ENCODE measurements around the gene CELA2B. TPM values are rescaled to one million over a fixed set of nuclear protein-coding genes. Genes with fewer than 3 reads are reported as not detected.

CELA2B gene
- total RNA-seq, 1 experiment from 2014 or later, result not detected

GRCh38 chr1:15430787-15431570, 44.9 kb upstream of the CELA2B start:
- TF ChIP-seq CTCF (conservative IDR thresholded peaks at IDR 0.05) (peak; percentile 94), EZH2 (IDR thresholded peaks at IDR 0.05; ENCODE audit: low read depth) (no peak)
- H2AFZ ChIP-seq, result no peak overlapping the region
- no peaks in the 10 kb centered on the region for H3K79me2 ChIP-seq (ENCODE audit: low read depth)
- intact Hi-C loops (cut with micrococcal nuclease; ENCODE audit: unreplicated experiment), result loop anchor here (1.0 to 10.0 kb wide), 4 partner anchors 74 to 302 kb away; no protein-coding TSS in a partner anchor
- no peak overlapping the region for H3K27ac ChIP-seq
- H3K36me3 ChIP-seq (ENCODE audit: low read depth), result no peaks in the 10 kb centered on the region
- DNase-seq, result peak in 1 of 2 experiments; percentile 59
- no peaks in the 10 kb centered on the region for H3K9me3 ChIP-seq (ENCODE audit: insufficient read depth, low read depth)
- 0 out of 2 replicates have a peak, but pooled peaks cover 2% of the 10 kb centered on the region for H4K20me1 ChIP-seq (ENCODE audit: insufficient read depth)
- CTCF ChIA-PET, result interaction anchor here (0.8 to 2.2 kb wide), 3 partner anchors 9 to 159 kb away, joined by 4 to 15 read pairs (median 6); no protein-coding TSS in a partner anchor
- no peaks in the 10 kb centered on the region for H3K9me2 ChIP-seq (ENCODE audit: insufficient read depth)
- BruUV-seq (replicated peaks), result no TSS peak
- no peak overlapping the region for H3K4me2 ChIP-seq
- peaks cover 25% of the 10 kb centered on the region for H3F3A ChIP-seq (ENCODE audit: insufficient read depth, low read depth)
- H3K27me3 ChIP-seq (ENCODE audit: insufficient read depth, low read depth), result no peaks in the 10 kb centered on the region
- POLR2A ChIA-PET (ENCODE audit: unreplicated experiment), result interaction anchor here (0.6 kb wide), 1 partner anchor 147 kb away, joined by 4 read pairs; no protein-coding TSS in a partner anchor
- H3K4me3 ChIP-seq, result no peak overlapping the region
- 0 out of 2 replicates have a peak, but pooled peaks cover 6% of the 10 kb centered on the region for H3K4me1 ChIP-seq (replicated peaks; ENCODE audit: insufficient read depth)

- 0 out of 2 replicates have a peak, but pooled peaks cover 1% of the 10 kb centered on the region for H3K4me1 ChIP-seq (replicated peaks; ENCODE audit: insufficient read depth)
- no peak overlapping the region for H3K4me3 ChIP-seq
- no peak overlapping the region for H2AFZ ChIP-seq
- TF ChIP-seq CTCF (conservative IDR thresholded peaks at IDR 0.05) (no peak), EZH2 (IDR thresholded peaks at IDR 0.05; ENCODE audit: low read depth) (no peak)
- H3K4me2 ChIP-seq, result no peak overlapping the region
- no peaks in the 10 kb centered on the region for H3K79me2 ChIP-seq (ENCODE audit: low read depth)
- H3K9me3 ChIP-seq (ENCODE audit: insufficient read depth, low read depth), result no peaks in the 10 kb centered on the region
- 0 out of 2 replicates have a peak, but pooled peaks cover 2% of the 10 kb centered on the region for H4K20me1 ChIP-seq (ENCODE audit: insufficient read depth)
- H3K36me3 ChIP-seq (ENCODE audit: low read depth), result no peaks in the 10 kb centered on the region
- intact Hi-C loops (cut with micrococcal nuclease; ENCODE audit: unreplicated experiment), result loop anchor here (1.0 to 10.0 kb wide), 4 partner anchors 73 to 303 kb away; no protein-coding TSS in a partner anchor
- ChIA-PET CTCF (interaction anchor here (0.6 to 2.2 kb wide), 7 partner anchors 10 to 160 kb away, joined by 3 to 15 read pairs (median 4); no protein-coding TSS in a partner anchor), POLR2A (ENCODE audit: unreplicated experiment) (interaction anchor here (0.6 kb wide), 1 partner anchor 148 kb away, joined by 4 read pairs; no protein-coding TSS in a partner anchor)
- no peaks in the 10 kb centered on the region for H3K27me3 ChIP-seq (ENCODE audit: insufficient read depth, low read depth)
- DNase-seq, result no peak
- H3F3A ChIP-seq (ENCODE audit: insufficient read depth, low read depth), result peaks cover 25% of the 10 kb centered on the region
- no peaks in the 10 kb centered on the region for H3K9me2 ChIP-seq (ENCODE audit: insufficient read depth)
- H3K27ac ChIP-seq, result no peak overlapping the region
- BruUV-seq (replicated peaks), result no TSS peak
These were observed 44.3 kb upstream of the CELA2B start for GRCh38 chr1:15431571-15431948.

- H3K9me2 ChIP-seq (ENCODE audit: insufficient read depth), result no peaks in the 10 kb centered on the region
- TF ChIP-seq EZH2 (IDR thresholded peaks at IDR 0.05; ENCODE audit: low read depth) (no peak), CTCF (conservative IDR thresholded peaks at IDR 0.05) (no peak)
- H3K27ac ChIP-seq, result no peak overlapping the region
- H3K36me3 ChIP-seq (ENCODE audit: low read depth), result no peaks in the 10 kb centered on the region
- BruUV-seq (replicated peaks), result no TSS peak
- H3F3A ChIP-seq (ENCODE audit: insufficient read depth, low read depth), result peaks cover 25% of the 10 kb centered on the region
- intact Hi-C loops (cut with micrococcal nuclease; ENCODE audit: unreplicated experiment), result loop anchor here (10.0 kb wide), 1 partner anchor 72 kb away; no protein-coding TSS in a partner anchor
- H3K4me3 ChIP-seq, result no peak overlapping the region
- 0 out of 2 replicates have a peak, but pooled peaks cover 2% of the 10 kb centered on the region for H4K20me1 ChIP-seq (ENCODE audit: insufficient read depth)
- H2AFZ ChIP-seq, result no peak overlapping the region
- DNase-seq, result no peak
- ChIA-PET CTCF (interaction anchor here (0.8 to 2.2 kb wide), 3 partner anchors 55 to 160 kb away, joined by 3 to 15 read pairs (median 6); no protein-coding TSS in a partner anchor), POLR2A (ENCODE audit: unreplicated experiment) (no interaction called here)
- H3K79me2 ChIP-seq (ENCODE audit: low read depth), result no peaks in the 10 kb centered on the region
- no peaks in the 10 kb centered on the region for H3K4me1 ChIP-seq (replicated peaks; ENCODE audit: insufficient read depth)
- H3K9me3 ChIP-seq (ENCODE audit: insufficient read depth, low read depth), result no peaks in the 10 kb centered on the region
- no peaks in the 10 kb centered on the region for H3K27me3 ChIP-seq (ENCODE audit: insufficient read depth, low read depth)
- H3K4me2 ChIP-seq, result no peak overlapping the region
These were observed 43.6 kb upstream of the CELA2B start for GRCh38 chr1:15432324-15432723.

Data from PC-9 (cell line).